Fibroblast of lung (primary cell): ENCODE results near the gene CEP72.

ENCODE experiments used
- EZH2 ChIP-seq: IDR thresholded peaks from 2 replicates; pipeline ENCODE4 v1.5.1; 2012; ENCODE audit warnings: low read length, control low read depth, mild to moderate bottlenecking; ENCODE audit errors: missing control alignments
- TF ChIP-seq, protein P1 (sequence below), 2 donors: IDR thresholded peaks in 1 of 2; conservative IDR thresholded peaks in 1 of 2; 1 replicate in 1 of 2; 2 replicates in 1 of 2; pipeline ENCODE4 v1.5.1; 2011 to 2012; ENCODE audit warnings: low read length in 2 of 2, control low read depth in 1 of 2, inconsistent platforms in 1 of 2, low read depth in 1 of 2, mild to moderate bottlenecking in 1 of 2

DNA sequence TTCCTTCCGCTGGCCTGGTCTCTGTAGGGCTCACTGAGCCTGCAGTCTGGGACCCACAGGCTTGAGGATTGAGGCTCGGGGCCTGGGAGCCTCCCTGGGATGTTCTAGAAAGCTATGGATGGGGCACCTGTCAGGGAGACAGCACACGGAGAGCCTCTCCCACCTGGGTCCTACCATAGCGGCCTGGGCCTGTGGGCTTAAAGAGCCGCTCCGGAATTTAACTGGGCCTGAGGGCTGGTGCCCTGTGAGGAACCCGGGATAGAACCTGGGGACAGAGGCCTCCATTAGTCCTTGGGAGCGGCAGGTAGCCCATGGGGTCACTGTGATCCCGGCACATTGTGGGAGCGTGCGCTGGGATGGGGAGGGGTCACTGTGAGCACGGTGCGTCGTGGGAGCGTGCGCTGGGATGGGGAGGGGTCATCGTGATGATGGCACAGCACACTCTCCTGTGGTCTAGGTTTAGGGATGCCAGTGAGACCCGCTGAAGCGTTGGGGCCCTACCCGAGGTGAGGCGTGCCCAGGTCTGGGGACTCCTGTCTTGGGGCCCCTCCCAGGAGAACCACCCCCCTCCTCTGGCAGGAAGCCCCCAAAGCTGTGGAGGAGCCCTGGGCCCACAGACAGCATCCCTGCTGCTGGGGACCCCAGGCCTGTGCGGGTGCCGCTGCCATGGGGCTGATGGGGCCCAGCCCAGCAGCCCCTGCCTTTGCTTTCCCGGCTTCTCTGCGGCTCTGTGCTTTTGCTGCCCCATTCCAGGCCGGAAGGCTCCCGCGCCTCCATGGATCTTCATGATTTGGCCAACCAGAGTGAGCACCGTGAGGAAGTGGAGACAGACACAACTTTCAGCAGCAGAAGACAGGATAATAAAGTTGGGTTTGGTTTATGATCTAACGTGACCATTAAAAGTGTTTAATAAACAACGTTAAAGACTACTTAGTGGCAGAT, 3.4 kb upstream of the CEP72 start:
- TF ChIP-seq, protein P1, sequence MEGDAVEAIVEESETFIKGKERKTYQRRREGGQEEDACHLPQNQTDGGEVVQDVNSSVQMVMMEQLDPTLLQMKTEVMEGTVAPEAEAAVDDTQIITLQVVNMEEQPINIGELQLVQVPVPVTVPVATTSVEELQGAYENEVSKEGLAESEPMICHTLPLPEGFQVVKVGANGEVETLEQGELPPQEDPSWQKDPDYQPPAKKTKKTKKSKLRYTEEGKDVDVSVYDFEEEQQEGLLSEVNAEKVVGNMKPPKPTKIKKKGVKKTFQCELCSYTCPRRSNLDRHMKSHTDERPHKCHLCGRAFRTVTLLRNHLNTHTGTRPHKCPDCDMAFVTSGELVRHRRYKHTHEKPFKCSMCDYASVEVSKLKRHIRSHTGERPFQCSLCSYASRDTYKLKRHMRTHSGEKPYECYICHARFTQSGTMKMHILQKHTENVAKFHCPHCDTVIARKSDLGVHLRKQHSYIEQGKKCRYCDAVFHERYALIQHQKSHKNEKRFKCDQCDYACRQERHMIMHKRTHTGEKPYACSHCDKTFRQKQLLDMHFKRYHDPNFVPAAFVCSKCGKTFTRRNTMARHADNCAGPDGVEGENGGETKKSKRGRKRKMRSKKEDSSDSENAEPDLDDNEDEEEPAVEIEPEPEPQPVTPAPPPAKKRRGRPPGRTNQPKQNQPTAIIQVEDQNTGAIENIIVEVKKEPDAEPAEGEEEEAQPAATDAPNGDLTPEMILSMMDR (conservative IDR thresholded peaks at IDR 0.05 in 1 of 2, IDR thresholded peaks at IDR 0.05 in 1 of 2; ENCODE audit: low read depth in 1 of 2, low read length in 2 of 2), result no peak
- TF ChIP-seq EZH2, result no peak
